NCI-H1048 (cell line): ENCODE results near the gene TCERG1L.
"Not testable (repeated sequence)": the region's sequence is repeated elsewhere in the genome, so short reads cannot be mapped to it uniquely, and the experiment has no call there.

ENCODE experiments used
- DNase-seq: peaks from one replicate; lab custom pipeline; 2025; lab: John Stamatoyannopoulos, UW

Gene TCERG1L

DNA sequence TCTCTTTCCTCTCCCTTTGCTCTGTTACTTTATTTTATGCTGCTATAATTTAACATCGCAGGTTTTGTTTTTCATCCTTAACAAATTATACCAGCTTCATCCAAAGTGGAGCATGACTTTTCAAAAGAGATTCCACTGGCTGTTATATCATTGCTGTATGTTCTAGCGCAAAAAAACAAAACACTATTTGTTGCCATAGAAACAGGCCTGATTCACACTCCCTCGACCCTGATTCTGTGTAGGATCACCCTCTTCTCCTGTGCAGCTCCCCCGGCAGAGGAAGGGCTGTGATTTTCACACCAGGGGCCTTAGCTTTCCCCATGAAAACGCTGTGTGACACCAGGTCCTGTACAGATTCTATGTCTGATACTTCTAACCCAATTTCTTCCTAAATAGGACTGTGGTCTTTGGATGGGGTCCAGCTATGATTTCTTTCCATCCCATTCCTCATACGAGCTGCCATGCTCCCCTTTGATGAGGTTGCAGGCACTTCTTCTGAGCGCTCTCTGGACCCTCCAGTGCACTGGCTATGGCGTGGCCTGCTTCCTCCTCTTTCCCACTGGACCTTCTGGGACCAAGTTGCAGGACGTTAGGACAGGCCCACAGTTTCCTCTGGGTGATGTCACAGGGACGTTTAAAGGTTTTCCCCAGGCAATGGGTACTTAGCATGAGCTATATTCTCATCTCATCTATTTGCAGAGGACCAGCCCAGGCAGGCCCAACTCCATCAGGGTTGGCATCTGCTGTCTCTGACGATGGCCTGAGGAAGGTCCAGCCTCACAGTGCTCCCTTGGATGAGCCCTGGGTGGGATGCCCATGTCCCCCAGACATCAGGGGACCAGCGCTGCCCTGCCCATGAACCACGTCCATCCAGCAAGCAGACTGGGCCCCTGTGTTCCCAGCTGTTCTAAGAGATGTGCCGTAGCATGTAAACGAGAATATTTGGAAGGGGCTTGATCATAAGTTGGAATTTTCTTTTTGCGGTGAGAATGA is 210.8 kb downstream of the TCERG1L start:
- DNase-seq: not testable (repeated sequence)

DNA sequence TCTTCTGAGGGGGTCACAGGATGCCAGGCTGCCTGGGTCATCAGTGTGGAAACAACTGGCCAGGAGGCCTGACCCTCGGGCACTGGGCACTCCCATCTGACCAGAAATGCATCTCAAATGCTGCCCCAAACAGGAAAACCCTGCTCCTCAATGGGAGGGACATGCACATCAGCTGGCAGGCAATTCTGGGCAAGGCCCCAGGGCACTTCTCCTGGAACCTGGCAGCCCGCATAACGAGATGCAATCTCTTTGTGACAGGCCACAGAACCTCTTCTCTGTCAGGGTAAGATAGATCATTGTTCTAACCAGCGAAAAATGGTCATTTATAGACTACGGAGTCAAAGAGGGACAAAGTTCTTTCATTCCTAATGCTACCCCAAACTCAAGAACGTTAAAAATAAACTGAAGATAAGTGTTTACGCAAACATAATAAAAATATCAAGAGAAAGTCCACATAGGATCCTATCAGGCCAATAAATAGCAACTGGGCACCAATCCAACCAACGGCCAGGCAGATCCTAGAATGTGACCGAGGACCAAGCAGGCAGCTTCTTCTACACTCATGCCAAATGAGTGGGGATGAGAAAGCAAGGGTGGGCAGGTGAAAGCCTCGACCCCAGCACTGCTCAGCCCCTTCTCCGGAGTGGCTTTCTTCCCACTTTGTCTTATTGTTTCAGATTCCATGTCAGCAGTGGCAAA is 212.3 kb downstream of the TCERG1L start:
- DNase-seq: no peak

- no peak for DNase-seq
Measured at GRCh38 chr10:131098416-131098952, 213.0 kb downstream of the TCERG1L start.

- DNase-seq: no peak
Measured at GRCh38 chr10:131096031-131096430, 215.5 kb downstream of the TCERG1L start.

DNA sequence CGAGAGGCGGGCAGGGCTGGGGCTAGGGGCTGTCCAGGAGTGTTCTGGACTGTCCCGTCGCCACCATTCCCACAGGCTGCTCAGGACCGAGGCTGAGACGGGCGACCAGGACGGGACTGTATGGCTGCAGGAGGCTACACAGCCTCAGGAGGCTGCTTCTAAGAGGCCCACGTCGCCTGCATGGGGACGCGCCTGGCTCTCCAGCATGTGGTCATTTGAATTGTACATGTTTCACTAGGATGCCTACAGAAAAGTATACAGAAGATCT is 216.3 kb downstream of the TCERG1L start:
- no peak for DNase-seq

GRCh38 chr10:131094527-131095312 is 216.8 kb downstream of the TCERG1L start:
- DNase-seq: no peak

- DNase-seq: no peak
Measured at GRCh38 chr10:131093795-131094366, 217.6 kb downstream of the TCERG1L start.

DNA sequence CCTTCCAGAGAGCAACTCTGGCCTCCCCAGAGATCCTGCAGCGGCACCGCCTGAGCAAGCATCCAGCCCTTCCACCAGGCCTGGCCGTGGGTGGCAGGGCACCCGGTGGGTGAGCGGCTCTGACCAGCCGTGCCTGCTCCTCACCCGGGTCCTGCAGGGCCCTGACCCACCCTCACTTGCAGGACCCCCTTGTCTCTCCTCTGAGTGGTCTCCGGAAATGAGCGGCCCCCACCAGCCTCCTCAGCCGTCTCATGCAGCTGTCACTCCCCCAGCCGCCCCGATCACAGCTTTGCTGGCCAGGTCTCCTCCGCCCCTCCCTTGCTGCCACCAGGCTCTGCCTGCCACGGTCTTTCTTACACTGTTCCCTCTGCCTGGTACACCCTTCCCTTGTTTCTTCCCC is 218.2 kb downstream of the TCERG1L start:
- DNase-seq: no peak

DNA sequence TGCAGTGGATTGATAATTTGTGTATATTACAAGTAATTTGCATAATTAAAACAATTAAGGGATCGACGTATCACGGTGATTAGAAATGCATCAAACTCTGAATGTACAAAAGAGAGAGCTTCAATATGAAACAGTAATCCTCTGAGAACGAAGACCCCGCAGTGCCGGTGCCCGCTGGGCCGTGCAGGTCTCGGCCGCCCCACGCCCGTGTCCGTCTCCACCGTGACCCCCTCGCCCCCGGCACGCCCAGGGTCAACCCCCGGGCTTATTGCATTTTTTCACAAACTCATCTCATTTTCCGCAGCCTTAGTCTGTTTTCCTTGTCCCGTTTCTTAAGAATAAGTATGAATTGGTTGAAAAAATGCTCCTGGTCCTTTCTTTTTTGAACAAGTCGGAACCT is 218.6 kb downstream of the TCERG1L start:
- no peak for DNase-seq

GRCh38 chr10:131092386-131092785 is 219.1 kb downstream of the TCERG1L start:
- no peak for DNase-seq

- DNase-seq: no peak
Measured at GRCh38 chr10:131091682-131092081, 219.8 kb downstream of the TCERG1L start.

DNA sequence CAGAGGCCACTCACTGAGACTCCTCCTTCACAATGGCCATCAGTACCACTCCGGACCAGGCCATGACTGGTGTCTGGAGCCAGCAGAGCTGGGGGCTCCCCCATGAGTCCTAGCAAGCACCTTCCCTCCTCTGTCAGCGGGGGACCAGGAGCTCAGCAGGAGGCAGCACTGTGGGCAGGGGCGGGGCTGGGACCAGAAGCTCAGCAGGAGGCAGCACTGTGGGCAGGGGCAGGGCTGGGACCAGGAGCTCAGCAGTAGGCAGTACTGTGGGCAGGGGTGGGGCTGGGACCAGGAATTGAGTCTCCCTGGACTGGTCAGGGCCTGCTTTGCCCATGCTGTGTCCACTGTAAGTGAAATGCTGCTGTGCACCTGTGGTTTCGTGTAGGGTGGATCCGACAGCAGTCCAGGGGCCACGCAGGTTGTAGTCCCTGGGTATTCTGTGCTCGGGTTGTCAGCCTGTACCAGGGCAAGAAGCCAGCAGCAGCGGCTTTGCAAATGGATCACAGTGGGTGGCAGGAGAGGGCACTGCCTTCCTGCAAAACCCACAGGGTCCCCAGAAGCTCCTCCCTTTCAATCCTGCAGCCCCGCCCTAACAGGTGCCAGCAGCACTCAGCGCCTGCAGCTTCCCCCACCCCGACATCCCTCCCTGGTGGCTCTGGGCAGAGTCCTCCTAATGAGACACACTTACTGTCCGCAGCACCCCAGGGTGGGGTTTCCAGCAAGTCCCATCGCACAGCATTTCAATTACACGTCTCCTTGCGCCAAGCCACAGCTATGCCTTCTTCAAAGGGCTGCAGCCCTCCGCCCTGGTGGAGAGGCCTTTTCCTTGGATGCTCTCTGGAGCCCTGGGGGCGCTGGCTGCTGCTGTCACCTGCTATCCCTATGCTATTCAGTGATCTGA is 220.5 kb downstream of the TCERG1L start:
- DNase-seq: no peak

- no peak for DNase-seq
Measured at GRCh38 chr10:131089861-131090260, 221.7 kb downstream of the TCERG1L start.

DNA sequence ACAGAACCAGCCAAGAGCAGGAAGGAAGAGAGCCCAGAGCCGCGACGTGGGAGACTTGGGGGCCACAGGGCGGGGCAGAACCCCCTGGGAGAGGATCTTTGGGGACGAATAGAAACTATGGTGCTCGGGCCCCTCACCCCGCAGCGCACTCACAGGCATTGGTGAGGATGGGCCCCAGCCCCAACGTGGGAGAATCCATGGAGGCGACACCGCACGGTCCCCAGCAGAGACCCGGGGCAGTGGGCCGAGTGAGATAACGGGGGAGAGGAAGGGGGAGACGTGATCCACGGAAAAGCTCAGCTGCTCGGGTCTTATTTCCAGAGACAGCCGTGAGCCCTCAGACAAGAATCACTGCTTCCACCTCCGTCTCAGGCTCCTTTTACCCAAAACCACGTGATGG is 222.4 kb downstream of the TCERG1L start:
- DNase-seq: no peak

GRCh38 chr10:131088619-131089018 is 222.9 kb downstream of the TCERG1L start:
- DNase-seq: no peak

GRCh38 chr10:131087464-131088215 is 223.9 kb downstream of the TCERG1L start:
- no peak for DNase-seq

GRCh38 chr10:131086511-131086910 is 225.0 kb downstream of the TCERG1L start:
- no peak for DNase-seq

GRCh38 chr10:131086094-131086493 is 225.4 kb downstream of the TCERG1L start:
- DNase-seq: no peak

GRCh38 chr10:131085091-131085860 is 226.2 kb downstream of the TCERG1L start:
- no peak for DNase-seq

GRCh38 chr10:131084791-131085090 is 226.8 kb downstream of the TCERG1L start:
- DNase-seq: no peak
